Kidney (tissue), 14 donors: ENCODE data around the gene SLC38A11. TPM values are rescaled to one million over a fixed set of nuclear protein-coding genes. Genes with fewer than 3 reads are reported as not detected.
A peak's percentile ranks its signal among the peaks of the same experiment; 100 is the strongest.

Experiments used
- DNase-seq, 5 donors: peaks; one replicate each; pipeline ENCODE4 v3.0.0-alpha.2; 2013 to 2020
- FAIRE-seq: peaks from 2 replicates; lab custom pipeline; 2012; peaks lifted over from hg19 to GRCh38; lab: Jason Lieb, UNC
- H3K27ac ChIP-seq, 2 donors: one replicate each; pipeline ENCODE4 v1.7.0; 2013; ENCODE audit warnings: low read depth in 2 of 2, low read length in 2 of 2, inconsistent platforms in 1 of 2
- H3K27me3 ChIP-seq: one replicate; pipeline ENCODE4 v1.7.1; 2013; ENCODE audit warnings: low read length, inconsistent platforms; ENCODE audit not compliant: control insufficient read depth, insufficient read depth
- H3K36me3 ChIP-seq, 3 donors: one replicate each; pipeline versions ENCODE4 v1.7.0 to v1.7.1; 2013; ENCODE audit warnings: low read length in 3 of 3, control low read depth in 1 of 3, inconsistent platforms in 1 of 3; ENCODE audit not compliant: insufficient read depth in 3 of 3, control insufficient read depth in 2 of 3
- H3K4me1 ChIP-seq, 3 donors: one replicate each; pipeline versions ENCODE4 v1.7.0 to v1.7.1; 2013; ENCODE audit warnings: low read length in 3 of 3, inconsistent platforms in 1 of 3, low read depth in 1 of 3; ENCODE audit not compliant: control insufficient read depth in 2 of 3, insufficient read depth in 2 of 3
- H3K4me3 ChIP-seq, 3 donors: one replicate each; pipeline versions ENCODE4 v1.7.0 to v1.8.1; 2013; ENCODE audit warnings: low read length in 3 of 3, control low read depth in 1 of 3, inconsistent platforms in 1 of 3
- H3K9ac ChIP-seq, 3 donors: one replicate each; pipeline versions ENCODE4 v1.7.0 to v1.7.1; 2013; ENCODE audit warnings: low read length in 3 of 3, control low read depth in 1 of 3, inconsistent platforms in 1 of 3
- H3K9me3 ChIP-seq, 3 donors: one replicate each; pipeline versions ENCODE4 v1.7.0 to v1.7.1; 2013; ENCODE audit warnings: low read length in 3 of 3, control low read depth in 1 of 3, inconsistent platforms in 1 of 3; ENCODE audit not compliant: control insufficient read depth in 2 of 3, insufficient read depth in 1 of 3
- intact Hi-C: fragments of 100-400 bp; cut with DNase I; formaldehyde crosslinking; loops from one replicate; pipeline ENCODE4 v1.11.1; 2022
- polyA plus RNA-seq: library from polyadenylated mRNA; stranded (reverse); fragments of 350-450 nt; fragmentation: Illumina TruSeq; extraction: RNeasy Lipid Tissue Mini Kit (QIAGEN cat#74804); gene quantifications from one replicate; pipeline ENCODE4 v1.2.3, GENCODE V29; 2014; ENCODE audit warnings: low read depth, low replicate concordance; ENCODE audit not compliant: insufficient read depth
- total RNA-seq: library from RNA; stranded (reverse); fragmentation: NEBNext Ultra II Directional; extraction: Animal tissue kit (Norgen Biotek cat#: 25700); gene quantifications from one replicate; pipeline ENCODE4 v1.2.1, GENCODE V29; 2021
- TF ChIP-seq, protein P1 (sequence below): IDR thresholded peaks from 3 replicates; pipeline ENCODE4 v1.5.1; 2012; ENCODE audit warnings: mild to moderate bottlenecking, moderate library complexity, borderline replicate concordance; ENCODE audit not compliant: insufficient read depth; ENCODE audit errors: extremely low read depth
- donor health status: control.
- donor health status: control.
- donor health status: control.
- donor health status: control.
- donor health status: control.
- donor health status: DM: yes; HTN: yes; CAD: no.
- donor health status: Normal renal cell carcinoma (clear cell type).

Gene SLC38A11
- total and polyA plus RNA-seq, 2 donors from 2014 or later = 6.5 to 20.0 TPM

DNA sequence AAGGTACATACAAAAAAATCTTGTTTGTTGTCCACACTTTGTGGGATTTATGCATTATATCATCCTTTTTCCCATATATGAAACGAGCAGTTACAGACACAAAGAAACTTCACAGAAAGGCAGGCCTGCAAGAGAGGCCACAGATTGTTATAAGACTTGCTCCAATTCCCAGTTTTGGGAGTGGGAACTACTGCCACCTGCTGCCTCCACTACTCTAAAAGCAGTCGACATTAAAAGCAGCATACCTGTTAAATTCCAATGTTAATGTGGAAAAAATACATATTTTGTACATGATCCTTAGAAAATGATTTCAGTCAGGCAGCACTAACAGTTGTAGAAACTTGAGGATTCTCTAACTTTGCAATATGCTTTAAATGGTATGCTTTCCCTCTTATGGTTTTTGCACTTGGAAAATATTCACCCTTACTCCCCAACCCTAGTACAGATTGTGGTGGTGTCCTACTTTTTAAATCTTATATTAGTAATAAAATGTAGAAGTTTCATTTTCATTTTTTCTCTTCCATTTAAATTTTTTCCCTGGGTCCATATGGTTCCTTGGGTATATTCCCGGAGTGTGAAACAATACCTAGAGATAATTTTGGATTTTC lies 37.9 kb downstream of the SLC38A11 start:
- TF ChIP-seq, protein P1, sequence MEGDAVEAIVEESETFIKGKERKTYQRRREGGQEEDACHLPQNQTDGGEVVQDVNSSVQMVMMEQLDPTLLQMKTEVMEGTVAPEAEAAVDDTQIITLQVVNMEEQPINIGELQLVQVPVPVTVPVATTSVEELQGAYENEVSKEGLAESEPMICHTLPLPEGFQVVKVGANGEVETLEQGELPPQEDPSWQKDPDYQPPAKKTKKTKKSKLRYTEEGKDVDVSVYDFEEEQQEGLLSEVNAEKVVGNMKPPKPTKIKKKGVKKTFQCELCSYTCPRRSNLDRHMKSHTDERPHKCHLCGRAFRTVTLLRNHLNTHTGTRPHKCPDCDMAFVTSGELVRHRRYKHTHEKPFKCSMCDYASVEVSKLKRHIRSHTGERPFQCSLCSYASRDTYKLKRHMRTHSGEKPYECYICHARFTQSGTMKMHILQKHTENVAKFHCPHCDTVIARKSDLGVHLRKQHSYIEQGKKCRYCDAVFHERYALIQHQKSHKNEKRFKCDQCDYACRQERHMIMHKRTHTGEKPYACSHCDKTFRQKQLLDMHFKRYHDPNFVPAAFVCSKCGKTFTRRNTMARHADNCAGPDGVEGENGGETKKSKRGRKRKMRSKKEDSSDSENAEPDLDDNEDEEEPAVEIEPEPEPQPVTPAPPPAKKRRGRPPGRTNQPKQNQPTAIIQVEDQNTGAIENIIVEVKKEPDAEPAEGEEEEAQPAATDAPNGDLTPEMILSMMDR = peak; percentile 71
- Histone ChIP-seq H3K9me3 (no peaks in the 10 kb centered on the region), H3K4me3 (no peak overlapping the region), H3K27me3 (no peaks in the 10 kb centered on the region), H3K36me3 (no peaks in the 10 kb centered on the region), H3K4me1 (peaks cover 0 to 24% (median 4%) of the 10 kb centered on the region in 3 donors), H3K27ac (peak overlapping the region in 1 of 2 donors; percentile 33), H3K9ac (peak overlapping the region in 1 of 3 donors; percentile 35)
- DNase-seq = peak in 4 of 5 donors; percentile 48 to 83 (median 64)
- intact Hi-C loops = loop anchor here (10.0 kb wide), 1 partner anchor 183 kb away; no protein-coding TSS in a partner anchor
- FAIRE-seq = peak; percentile 85

DNA sequence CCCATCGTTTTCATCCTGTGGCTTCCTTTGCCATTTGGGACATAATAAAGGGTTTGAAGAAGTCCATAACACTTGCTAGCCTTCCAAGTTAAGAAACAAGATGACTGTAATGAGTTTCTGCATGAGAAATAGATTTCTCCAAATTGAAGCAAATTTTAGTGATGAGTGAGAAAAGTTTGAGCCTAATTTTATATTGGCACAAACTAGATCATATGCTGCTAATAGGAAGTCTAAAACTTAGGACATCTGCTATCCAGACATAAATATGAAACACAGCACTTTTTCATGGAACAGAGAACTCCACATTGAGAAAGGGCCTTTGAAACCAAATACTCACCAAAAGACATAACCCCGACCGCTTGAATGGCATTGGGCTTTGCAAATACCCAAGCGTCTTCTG lies 39.8 kb downstream of the SLC38A11 start:
- H3K9me3 ChIP-seq = no peaks in the 10 kb centered on the region
- H3K9ac ChIP-seq = no peak overlapping the region
- DNase-seq (no peak), FAIRE-seq (no peak)
- TF ChIP-seq, protein P1 = no peak
- H3K36me3 ChIP-seq = no peaks in the 10 kb centered on the region
- no peak overlapping the region for H3K27ac ChIP-seq
- H3K4me3 ChIP-seq = no peak overlapping the region
- intact Hi-C loops = loop anchor here (10.0 kb wide), 1 partner anchor 181 kb away; no protein-coding TSS in a partner anchor
- peaks cover 0 to 24% (median 4%) of the 10 kb centered on the region in 3 donors for H3K4me1 ChIP-seq
- H3K27me3 ChIP-seq = no peaks in the 10 kb centered on the region

DNA sequence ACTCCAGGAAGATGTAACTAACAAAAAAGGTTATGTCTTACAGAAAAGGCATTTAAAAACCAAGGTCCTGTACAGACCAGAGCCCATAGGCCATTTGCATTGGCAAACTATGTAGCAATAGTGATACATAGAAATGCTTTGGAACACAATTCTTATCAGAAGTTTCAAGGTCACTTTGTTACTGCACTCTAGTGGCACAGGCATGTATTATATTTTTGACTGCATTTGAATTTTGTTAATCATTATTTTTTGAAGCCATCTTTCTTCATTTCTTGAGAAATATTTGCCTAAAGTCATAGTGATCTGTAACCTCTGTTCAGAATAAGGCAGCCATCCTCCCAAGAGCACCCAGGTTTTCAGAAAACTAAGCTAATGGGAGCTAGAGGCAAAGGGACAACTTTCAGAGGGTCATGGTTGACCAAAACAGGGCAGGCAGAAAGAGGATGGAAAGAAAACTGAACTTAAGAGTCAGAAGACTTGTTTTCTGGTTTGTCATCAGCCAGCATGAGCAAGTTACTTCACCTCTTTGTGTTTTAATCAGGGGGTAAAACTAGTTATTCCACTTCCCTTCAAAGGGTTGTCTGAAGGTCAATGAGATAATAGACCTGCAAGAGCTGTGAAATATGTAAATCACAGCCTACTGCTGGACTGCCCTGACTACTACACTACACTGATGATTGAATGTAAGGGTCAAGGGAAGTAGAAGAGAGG lies 41.5 kb downstream of the SLC38A11 start:
- peak overlapping the region; percentile 87 for H3K27ac ChIP-seq
- TF ChIP-seq, protein P1 = peak; percentile 18
- peak overlapping the region in 1 of 3 donors; percentile 30 for H3K9ac ChIP-seq
- peak in 3 of 5 donors; percentile 15 to 60 (median 59) for DNase-seq
- intact Hi-C loops = loop anchor here (10.0 kb wide), 1 partner anchor 179 kb away; no protein-coding TSS in a partner anchor
- H3K9me3 ChIP-seq = no peaks in the 10 kb centered on the region
- H3K4me3 ChIP-seq = no peak overlapping the region
- no peak for FAIRE-seq
- H3K27me3 ChIP-seq = no peaks in the 10 kb centered on the region
- no peaks in the 10 kb centered on the region for H3K36me3 ChIP-seq
- peaks cover 0 to 24% (median 6%) of the 10 kb centered on the region in 3 donors for H3K4me1 ChIP-seq
